Panc1 (cell line): ENCODE results near the gene ARHGEF38.

Source experiments
- POLR2AphosphoS5 ChIP-seq: IDR thresholded peaks from 2 replicates; pipeline ENCODE4 v1.6.1; 2012; ENCODE audit warnings: mild to moderate bottlenecking, low read depth, low read length, moderate library complexity
- SIN3A ChIP-seq: IDR thresholded peaks from 2 replicates; pipeline ENCODE4 v1.6.1; 2012; ENCODE audit warnings: low read depth, mild to moderate bottlenecking, low read length, moderate library complexity, borderline replicate concordance; ENCODE audit not compliant: insufficient read depth
- TCF7L2 ChIP-seq: IDR thresholded peaks from 2 replicates; pipeline ENCODE4 v1.6.1; 2011; ENCODE audit warnings: mild to moderate bottlenecking, low read depth, low read length, inconsistent platforms
- TF ChIP-seq, protein P1 (sequence below): fragments of 450-650 bp; IDR thresholded peaks from 2 replicates; pipeline ENCODE4 v1.5.1; 2017; ENCODE audit warnings: mild to moderate bottlenecking
- TF ChIP-seq, protein P2 (sequence below), 2 experiments: IDR thresholded peaks; 2 replicates each; pipeline ENCODE4 v1.6.1; 2011 to 2012; ENCODE audit warnings: low read depth in 2 of 2, control low read depth in 1 of 2, low read length in 1 of 2, mild to moderate bottlenecking in 1 of 2, moderate library complexity in 1 of 2; ENCODE audit not compliant: insufficient read depth in 1 of 2

DNA sequence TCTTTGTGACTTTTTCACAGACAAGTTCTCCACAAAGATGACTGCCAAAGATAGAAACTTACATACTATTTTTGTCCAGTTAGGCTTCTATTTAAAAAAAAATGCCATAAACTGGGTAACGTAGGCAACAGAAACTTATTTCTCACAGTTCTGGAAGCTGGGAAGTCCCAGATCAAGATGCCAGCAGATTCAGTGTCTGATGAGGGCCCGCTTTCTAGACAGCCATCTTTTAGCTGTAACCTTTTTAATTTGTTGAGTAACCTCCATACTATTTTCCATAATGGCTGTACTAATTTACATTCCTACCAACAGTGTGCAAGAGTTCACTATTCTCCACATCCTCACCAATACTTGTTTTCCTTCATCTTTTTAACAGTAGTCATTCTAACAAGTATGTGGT lies 55.5 kb downstream of the ARHGEF38 start:
- TF ChIP-seq POLR2AphosphoS5 (no peak), TCF7L2 (no peak), SIN3A (no peak)
- TF ChIP-seq, protein P1, sequence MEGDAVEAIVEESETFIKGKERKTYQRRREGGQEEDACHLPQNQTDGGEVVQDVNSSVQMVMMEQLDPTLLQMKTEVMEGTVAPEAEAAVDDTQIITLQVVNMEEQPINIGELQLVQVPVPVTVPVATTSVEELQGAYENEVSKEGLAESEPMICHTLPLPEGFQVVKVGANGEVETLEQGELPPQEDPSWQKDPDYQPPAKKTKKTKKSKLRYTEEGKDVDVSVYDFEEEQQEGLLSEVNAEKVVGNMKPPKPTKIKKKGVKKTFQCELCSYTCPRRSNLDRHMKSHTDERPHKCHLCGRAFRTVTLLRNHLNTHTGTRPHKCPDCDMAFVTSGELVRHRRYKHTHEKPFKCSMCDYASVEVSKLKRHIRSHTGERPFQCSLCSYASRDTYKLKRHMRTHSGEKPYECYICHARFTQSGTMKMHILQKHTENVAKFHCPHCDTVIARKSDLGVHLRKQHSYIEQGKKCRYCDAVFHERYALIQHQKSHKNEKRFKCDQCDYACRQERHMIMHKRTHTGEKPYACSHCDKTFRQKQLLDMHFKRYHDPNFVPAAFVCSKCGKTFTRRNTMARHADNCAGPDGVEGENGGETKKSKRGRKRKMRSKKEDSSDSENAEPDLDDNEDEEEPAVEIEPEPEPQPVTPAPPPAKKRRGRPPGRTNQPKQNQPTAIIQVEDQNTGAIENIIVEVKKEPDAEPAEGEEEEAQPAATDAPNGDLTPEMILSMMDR: no peak
- TF ChIP-seq, protein P2, sequence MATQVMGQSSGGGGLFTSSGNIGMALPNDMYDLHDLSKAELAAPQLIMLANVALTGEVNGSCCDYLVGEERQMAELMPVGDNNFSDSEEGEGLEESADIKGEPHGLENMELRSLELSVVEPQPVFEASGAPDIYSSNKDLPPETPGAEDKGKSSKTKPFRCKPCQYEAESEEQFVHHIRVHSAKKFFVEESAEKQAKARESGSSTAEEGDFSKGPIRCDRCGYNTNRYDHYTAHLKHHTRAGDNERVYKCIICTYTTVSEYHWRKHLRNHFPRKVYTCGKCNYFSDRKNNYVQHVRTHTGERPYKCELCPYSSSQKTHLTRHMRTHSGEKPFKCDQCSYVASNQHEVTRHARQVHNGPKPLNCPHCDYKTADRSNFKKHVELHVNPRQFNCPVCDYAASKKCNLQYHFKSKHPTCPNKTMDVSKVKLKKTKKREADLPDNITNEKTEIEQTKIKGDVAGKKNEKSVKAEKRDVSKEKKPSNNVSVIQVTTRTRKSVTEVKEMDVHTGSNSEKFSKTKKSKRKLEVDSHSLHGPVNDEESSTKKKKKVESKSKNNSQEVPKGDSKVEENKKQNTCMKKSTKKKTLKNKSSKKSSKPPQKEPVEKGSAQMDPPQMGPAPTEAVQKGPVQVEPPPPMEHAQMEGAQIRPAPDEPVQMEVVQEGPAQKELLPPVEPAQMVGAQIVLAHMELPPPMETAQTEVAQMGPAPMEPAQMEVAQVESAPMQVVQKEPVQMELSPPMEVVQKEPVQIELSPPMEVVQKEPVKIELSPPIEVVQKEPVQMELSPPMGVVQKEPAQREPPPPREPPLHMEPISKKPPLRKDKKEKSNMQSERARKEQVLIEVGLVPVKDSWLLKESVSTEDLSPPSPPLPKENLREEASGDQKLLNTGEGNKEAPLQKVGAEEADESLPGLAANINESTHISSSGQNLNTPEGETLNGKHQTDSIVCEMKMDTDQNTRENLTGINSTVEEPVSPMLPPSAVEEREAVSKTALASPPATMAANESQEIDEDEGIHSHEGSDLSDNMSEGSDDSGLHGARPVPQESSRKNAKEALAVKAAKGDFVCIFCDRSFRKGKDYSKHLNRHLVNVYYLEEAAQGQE (IDR thresholded peaks at IDR 0.05; ENCODE audit: insufficient read depth in 1 of 2, low read depth in 2 of 2, low read length in 1 of 2): no peak
